DOHH2 (cell line): ENCODE results near the gene GRIA3.

Experiments used
- EZH2phosphoT487 ChIP-seq: fragments of 200-600 bp; sonication (generic); IDR thresholded peaks from 2 replicates; pipeline ENCODE4 v1.6.1; 2017; ENCODE audit warnings: borderline replicate concordance, mild to moderate bottlenecking, antibody characterized with exemption, low read length, moderate library complexity, mixed read lengths
- TF ChIP-seq, protein P1 (sequence below): fragments of 200-600 bp; sonication (generic); IDR thresholded peaks from one replicate; pipeline ENCODE4 v1.5.1; 2014; ENCODE audit warnings: antibody characterized with exemption, mild to moderate bottlenecking, low read depth, low read length; ENCODE audit not compliant: poor library complexity, severe bottlenecking

- TF ChIP-seq, protein P1, sequence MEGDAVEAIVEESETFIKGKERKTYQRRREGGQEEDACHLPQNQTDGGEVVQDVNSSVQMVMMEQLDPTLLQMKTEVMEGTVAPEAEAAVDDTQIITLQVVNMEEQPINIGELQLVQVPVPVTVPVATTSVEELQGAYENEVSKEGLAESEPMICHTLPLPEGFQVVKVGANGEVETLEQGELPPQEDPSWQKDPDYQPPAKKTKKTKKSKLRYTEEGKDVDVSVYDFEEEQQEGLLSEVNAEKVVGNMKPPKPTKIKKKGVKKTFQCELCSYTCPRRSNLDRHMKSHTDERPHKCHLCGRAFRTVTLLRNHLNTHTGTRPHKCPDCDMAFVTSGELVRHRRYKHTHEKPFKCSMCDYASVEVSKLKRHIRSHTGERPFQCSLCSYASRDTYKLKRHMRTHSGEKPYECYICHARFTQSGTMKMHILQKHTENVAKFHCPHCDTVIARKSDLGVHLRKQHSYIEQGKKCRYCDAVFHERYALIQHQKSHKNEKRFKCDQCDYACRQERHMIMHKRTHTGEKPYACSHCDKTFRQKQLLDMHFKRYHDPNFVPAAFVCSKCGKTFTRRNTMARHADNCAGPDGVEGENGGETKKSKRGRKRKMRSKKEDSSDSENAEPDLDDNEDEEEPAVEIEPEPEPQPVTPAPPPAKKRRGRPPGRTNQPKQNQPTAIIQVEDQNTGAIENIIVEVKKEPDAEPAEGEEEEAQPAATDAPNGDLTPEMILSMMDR: no peak
- TF ChIP-seq EZH2phosphoT487: no peak
Measured at GRCh38 chrX:123504047-123504446, 320.0 kb downstream of the GRIA3 start.
